HEK293T (cell line): ENCODE measurements around the gene ARHGAP8.

Experiments
- CTCF ChIA-PET: fragments of 350-600 bp; formaldehyde crosslinking; extraction: SDS; loops from one replicate; lab custom pipeline; 2021; ENCODE audit warnings: antibody characterized with exemption, inconsistent platforms; lab: Yijun Ruan, JAX
- POLR2A ChIA-PET: fragments of 350-600 bp; formaldehyde crosslinking; extraction: SDS; loops from one replicate; lab custom pipeline; 2020; ENCODE audit warnings: antibody characterized with exemption, inconsistent platforms; lab: Yijun Ruan, JAX
- DNase-seq: peaks from one replicate; pipeline ENCODE4 v3.0.0; 2012; ENCODE audit warnings: mixed read lengths; ENCODE audit errors: extremely low spot score
- ARNT ChIP-seq: fragments of 450-650 bp; IDR thresholded peaks from 2 replicates; pipeline ENCODE4 v1.6.1; 2017; ENCODE audit warnings: mild to moderate bottlenecking
- BHLHE40 ChIP-seq: fragments of 450-650 bp; IDR thresholded peaks from 2 replicates; pipeline ENCODE4 v1.6.1; 2016; ENCODE audit warnings: mild to moderate bottlenecking, moderate library complexity, borderline replicate concordance
- CTBP1 ChIP-seq: fragments of 450-650 bp; IDR thresholded peaks from 2 replicates; pipeline ENCODE4 v1.6.1; 2016; ENCODE audit warnings: borderline replicate concordance
- ELF4 ChIP-seq: fragments of 450-650 bp; IDR thresholded peaks from 2 replicates; pipeline ENCODE4 v1.6.1; 2017; ENCODE audit warnings: antibody characterized with exemption
- FOXA1 ChIP-seq: fragments of 450-650 bp; IDR thresholded peaks from 2 replicates; pipeline ENCODE4 v1.6.1; 2016; ENCODE audit warnings: mild to moderate bottlenecking
- FOXK2 ChIP-seq: fragments of 450-650 bp; IDR thresholded peaks from 2 replicates; pipeline ENCODE4 v1.6.1; 2016; ENCODE audit warnings: mild to moderate bottlenecking
- FOXM1 ChIP-seq: fragments of 450-650 bp; IDR thresholded peaks from 2 replicates; pipeline ENCODE4 v1.6.1; 2017; ENCODE audit warnings: mild to moderate bottlenecking, borderline replicate concordance
- HDGF ChIP-seq: fragments of 450-650 bp; IDR thresholded peaks from 2 replicates; pipeline ENCODE4 v1.6.1; 2017; ENCODE audit warnings: antibody characterized with exemption, borderline replicate concordance
- L3MBTL2 ChIP-seq: fragments of 450-650 bp; conservative IDR thresholded peaks from 2 replicates; pipeline ENCODE4 v1.6.1; 2016; ENCODE audit warnings: mild to moderate bottlenecking
- LEF1 ChIP-seq: fragments of 450-650 bp; IDR thresholded peaks from 2 replicates; pipeline ENCODE4 v1.6.1; 2017; ENCODE audit warnings: mild to moderate bottlenecking, borderline replicate concordance
- NFRKB ChIP-seq: fragments of 450-650 bp; IDR thresholded peaks from 2 replicates; pipeline ENCODE4 v1.6.1; 2016; ENCODE audit warnings: mild to moderate bottlenecking, moderate library complexity
- SP1 ChIP-seq: fragments of 450-650 bp; IDR thresholded peaks from 2 replicates; pipeline ENCODE4 v1.6.1; 2017
- SUZ12 ChIP-seq: fragments of 450-650 bp; IDR thresholded peaks from 2 replicates; pipeline ENCODE4 v1.6.1; 2016; ENCODE audit warnings: mild to moderate bottlenecking
- TARDBP ChIP-seq: fragments of 450-650 bp; IDR thresholded peaks from 2 replicates; pipeline ENCODE4 v1.6.1; 2016
- ZNF384 ChIP-seq: fragments of 450-650 bp; IDR thresholded peaks from 2 replicates; pipeline ENCODE4 v1.6.1; 2016
- TF ChIP-seq, protein P1 (sequence below): fragments of 450-650 bp; IDR thresholded peaks from 2 replicates; pipeline ENCODE4 v1.6.1; 2016

Gene ARHGAP8

DNA sequence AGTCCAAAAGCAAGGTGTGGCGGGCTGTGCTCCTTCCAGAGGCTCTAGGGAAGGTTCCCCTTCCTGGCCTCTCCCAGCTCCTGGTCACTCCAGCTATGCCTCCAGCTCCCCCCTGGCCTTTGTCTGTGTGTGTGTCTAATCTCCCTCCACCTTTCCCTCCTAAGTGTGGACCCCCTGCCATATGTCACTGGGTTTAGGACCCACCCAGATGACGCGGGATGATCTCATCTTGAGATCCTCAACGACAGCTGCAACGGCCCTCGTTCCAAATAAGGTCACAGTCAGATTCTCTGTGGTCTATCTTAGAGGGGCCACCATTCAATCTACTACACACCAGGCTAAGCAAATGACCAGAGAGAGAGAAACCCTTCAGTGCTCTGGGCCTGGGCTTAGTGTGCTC, 107.9 kb downstream of the ARHGAP8 start:
- no peak for DNase-seq
- ChIA-PET POLR2A (no interaction called here), CTCF (no interaction called here)
- TF ChIP-seq SUZ12 (no peak), L3MBTL2 (no peak)

DNA sequence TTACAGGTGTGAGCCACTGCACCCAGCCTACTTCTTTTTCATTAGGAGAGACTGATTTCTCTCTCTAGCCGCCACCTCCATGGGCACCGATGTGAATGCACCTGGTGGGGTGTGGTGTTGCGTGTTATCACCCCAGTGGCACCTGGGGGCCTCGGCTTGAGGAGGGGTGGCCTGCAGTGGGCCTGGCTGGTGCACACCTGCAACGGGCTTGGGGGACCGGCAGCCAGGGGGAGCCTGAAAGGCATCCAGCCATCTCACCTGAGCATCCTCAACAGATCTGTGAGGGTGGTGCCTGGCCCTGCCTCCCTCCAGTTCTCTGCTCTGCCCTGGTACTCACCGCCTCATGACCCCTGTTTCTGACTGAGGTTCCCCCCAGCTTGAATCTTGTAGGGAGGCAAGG, 108.9 kb downstream of the ARHGAP8 start:
- ChIA-PET CTCF (no interaction called here), POLR2A (no interaction called here)
- TF ChIP-seq ZNF384 (no peak), SP1 (no peak), SUZ12 (no peak), HDGF (no peak), BHLHE40 (no peak), NFRKB (no peak)
- DNase-seq: no peak

DNA sequence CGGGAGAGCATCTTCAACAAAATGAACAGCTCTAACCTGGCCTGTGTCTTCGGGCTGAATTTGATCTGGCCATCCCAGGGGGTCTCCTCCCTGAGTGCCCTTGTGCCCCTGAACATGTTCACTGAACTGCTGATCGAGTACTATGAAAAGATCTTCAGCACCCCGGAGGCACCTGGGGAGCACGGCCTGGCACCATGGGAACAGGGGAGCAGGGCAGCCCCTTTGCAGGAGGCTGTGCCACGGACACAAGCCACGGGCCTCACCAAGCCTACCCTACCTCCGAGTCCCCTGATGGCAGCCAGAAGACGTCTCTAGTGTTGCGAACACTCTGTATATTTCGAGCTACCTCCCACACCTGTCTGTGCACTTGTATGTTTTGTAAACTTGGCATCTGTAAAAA, 109.9 kb downstream of the ARHGAP8 start:
- TF ChIP-seq FOXA1: no peak
- TF ChIP-seq L3MBTL2: no peak
- no peak for TF ChIP-seq SP1
- no peak for TF ChIP-seq LEF1
- no peak for TF ChIP-seq SUZ12
- no peak for TF ChIP-seq NFRKB
- CTCF ChIA-PET: no interaction called here
- no peak for DNase-seq
- POLR2A ChIA-PET: no interaction called here

DNA sequence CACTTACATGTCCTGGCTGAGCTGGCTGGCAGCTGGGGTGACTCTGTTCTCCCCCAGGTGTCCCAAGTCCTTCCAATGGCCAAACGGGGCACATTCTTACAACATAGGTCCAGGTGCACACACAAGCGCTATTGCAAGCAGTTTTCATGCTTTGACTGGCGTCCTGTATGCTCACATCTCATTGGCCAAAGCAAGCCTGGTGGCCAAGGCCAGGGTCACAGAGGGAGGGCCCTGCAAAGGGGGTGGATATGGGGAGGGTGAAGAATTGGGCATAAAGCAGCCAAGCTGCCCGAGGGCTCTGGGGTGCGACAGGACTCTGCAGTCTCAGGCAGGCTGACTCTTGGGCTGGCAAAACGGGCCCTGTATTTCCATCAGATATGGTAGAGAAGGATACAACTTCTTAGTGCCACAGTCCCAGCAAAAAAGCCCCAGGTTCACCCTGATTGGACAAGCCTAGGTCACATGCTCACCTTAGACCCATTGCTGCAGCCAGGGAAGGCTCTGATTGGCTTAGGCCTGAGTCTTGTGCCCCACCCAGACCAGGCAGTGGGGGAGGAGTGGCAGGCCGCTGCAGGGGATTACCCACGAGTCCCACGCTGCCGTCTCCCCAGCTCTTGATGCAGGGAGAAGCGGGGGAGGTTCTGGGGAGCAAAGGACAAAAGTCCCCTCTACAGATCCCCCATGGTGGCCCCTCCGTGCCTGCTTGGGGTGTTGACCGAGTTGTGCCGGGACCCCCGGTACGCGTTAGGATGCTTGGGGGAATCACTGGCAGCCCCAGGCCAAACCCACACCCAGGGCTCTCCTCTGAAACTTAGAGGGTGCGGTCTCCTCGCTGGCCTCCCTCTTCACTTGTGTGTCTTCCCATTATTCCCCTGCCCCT, 110.8 kb downstream of the ARHGAP8 start:
- DNase-seq: no peak
- TF ChIP-seq FOXM1 (no peak), HDGF (no peak), ZNF384 (no peak), CTBP1 (no peak), LEF1 (no peak), ELF4 (no peak), TARDBP (no peak), ARNT (no peak), BHLHE40 (no peak), FOXA1 (no peak), SP1 (no peak), SUZ12 (no peak), FOXK2 (no peak), NFRKB (no peak), L3MBTL2 (no peak)
- TF ChIP-seq, protein P1, sequence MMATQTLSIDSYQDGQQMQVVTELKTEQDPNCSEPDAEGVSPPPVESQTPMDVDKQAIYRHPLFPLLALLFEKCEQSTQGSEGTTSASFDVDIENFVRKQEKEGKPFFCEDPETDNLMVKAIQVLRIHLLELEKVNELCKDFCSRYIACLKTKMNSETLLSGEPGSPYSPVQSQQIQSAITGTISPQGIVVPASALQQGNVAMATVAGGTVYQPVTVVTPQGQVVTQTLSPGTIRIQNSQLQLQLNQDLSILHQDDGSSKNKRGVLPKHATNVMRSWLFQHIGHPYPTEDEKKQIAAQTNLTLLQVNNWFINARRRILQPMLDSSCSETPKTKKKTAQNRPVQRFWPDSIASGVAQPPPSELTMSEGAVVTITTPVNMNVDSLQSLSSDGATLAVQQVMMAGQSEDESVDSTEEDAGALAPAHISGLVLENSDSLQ: no peak
- ChIA-PET CTCF (no interaction called here), POLR2A (no interaction called here)

DNA sequence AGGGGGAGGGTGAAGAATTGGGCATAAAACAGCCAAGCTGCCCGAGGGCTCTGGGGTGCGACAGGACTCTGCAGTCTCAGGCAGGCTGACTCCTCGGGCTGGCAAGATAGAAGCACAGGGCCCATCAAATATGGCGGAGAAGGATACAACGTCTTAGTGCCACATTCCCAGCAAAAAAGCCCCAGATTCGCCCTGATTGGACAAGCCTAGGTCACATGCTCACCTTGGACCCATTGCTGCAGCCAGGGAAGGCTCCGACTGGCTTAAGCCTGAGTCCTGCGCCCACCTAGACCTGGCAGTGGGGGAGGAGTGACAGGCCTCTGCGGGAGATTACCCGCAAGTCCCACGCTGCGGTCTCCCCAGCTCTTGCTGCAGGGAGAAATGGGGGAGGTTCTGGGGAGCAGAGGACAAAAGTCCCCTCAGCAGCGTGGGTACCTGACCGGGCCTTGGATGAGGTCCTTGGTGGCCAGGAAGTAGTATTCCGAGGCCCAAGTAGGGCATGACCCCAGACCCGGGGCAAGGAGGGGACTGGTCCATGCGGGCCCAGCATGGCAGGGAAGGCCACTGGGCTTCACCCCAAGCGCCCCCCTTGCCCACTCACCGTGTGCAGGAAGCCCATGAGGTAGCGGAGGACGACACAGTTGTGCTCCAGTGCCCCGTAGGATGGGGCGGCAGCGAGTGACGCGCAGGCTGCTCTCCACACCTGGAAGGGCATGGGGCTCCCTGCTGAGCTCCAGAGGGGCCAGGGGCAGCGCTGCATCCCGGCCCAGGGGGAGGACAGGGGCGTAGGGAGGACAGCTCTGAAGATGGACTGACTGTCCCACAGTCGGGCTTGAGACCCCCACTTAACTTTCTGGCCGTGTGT, 113.0 kb downstream of the ARHGAP8 start:
- TF ChIP-seq ELF4 (no peak), ZNF384 (no peak), HDGF (no peak), FOXM1 (no peak), NFRKB (no peak), SP1 (no peak), L3MBTL2 (no peak), LEF1 (no peak), FOXK2 (no peak), ARNT (no peak), CTBP1 (no peak), TARDBP (no peak), BHLHE40 (no peak), SUZ12 (no peak), FOXA1 (no peak)
- TF ChIP-seq, protein P1: no peak
- ChIA-PET CTCF (no interaction called here), POLR2A (no interaction called here)
- no peak for DNase-seq

- DNase-seq: no peak
- no peak for TF ChIP-seq ELF4
- TF ChIP-seq ZNF384: no peak
- no peak for TF ChIP-seq TARDBP
- TF ChIP-seq HDGF: no peak
- no peak for TF ChIP-seq SUZ12
- no peak for TF ChIP-seq LEF1
- TF ChIP-seq FOXK2: no peak
- no peak for TF ChIP-seq ARNT
- TF ChIP-seq NFRKB: no peak
- no peak for TF ChIP-seq CTBP1
- TF ChIP-seq FOXM1: no peak
- POLR2A ChIA-PET: no interaction called here
- CTCF ChIA-PET: no interaction called here
Measured at GRCh38 chr22:44869196-44869595, 116.8 kb downstream of the ARHGAP8 start.
